Epithelial cell of prostate (primary cell): ENCODE results near the gene ZSCAN30.
"Not testable (repeated sequence)": the region's sequence is repeated elsewhere in the genome, so short reads cannot be mapped to it uniquely, and the experiment has no call there.

Experiments
- DNase-seq: peaks from one replicate; pipeline ENCODE4 v3.0.0-alpha.2; 2011; ENCODE audit warnings: low read depth, low spot score
- H3K27ac ChIP-seq: fragments of 450-650 bp; 2 replicates; pipeline ENCODE4 v1.5.1; 2017; ENCODE audit warnings: mild to moderate bottlenecking

Gene ZSCAN30

GRCh38 chr18:35241448-35241804 lies 48.6 kb downstream of the ZSCAN30 start:
- peak overlapping the region; percentile 72 for H3K27ac ChIP-seq
- DNase-seq, result no peak

DNA sequence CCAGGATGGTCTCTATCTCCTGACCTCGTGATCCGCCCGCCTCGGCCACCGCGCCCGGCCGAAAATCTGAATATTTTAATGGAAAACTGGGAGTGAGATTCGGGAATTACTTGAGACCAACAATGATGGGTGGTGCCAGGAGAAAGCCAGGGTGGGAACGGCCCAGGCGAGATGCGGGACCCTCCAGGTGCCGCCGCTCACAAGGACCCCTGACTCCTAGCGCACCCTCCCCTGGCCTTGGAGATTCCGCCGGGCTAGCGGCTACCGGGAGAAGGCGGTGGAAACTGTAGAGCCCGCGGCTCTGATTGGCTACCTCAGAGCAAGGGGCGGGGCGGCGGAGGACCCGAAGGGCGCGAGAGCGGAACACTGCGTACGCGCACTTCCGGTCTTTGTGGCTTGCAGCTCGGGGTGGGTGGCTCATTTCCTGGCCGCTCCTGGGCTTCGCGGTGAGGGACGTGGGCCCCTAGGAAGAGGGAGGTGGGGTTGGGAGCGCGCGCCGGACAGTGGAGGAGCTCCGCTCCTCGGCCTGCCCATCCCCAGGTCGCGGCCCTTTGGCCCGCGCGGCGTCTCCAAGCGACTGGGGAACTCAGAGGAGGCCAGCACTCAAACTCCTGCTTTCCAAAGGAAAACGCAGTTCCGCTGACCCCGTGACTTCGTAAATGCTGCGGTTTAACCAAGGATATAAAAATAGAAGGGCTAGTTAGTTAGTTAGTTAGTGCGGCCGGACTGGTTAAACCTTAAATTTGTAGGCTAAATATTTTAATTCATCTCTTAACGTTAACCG lies 49.2 kb downstream of the ZSCAN30 start, which contains the start of gene ZNF397:
Gene ZNF397 (plus strand): TSS at position 371 of the 784 bp plus-strand sequence. CDS start 1,437 bp downstream, outside the sequence.
- peak; percentile 59 for DNase-seq

DNA sequence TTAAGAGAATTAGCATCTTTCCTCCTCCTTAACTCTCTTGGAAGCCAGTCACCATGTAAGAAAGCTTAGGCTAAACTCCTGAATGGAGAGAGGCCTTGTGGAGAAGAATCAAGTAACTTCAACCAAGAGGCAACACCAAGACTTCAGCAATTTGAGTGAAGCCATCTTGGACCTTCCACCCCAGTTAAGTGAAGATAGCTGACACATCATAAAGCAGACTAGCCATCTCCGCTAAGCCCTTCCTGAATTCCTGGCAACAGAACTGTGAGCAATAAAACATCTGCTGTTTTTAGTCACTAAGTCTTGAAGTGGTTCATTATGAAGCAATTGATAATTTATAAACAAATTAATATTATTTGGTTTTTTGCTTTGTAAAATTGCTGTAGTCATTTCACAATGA lies 50.7 kb downstream of the ZSCAN30 start:
- H3K27ac ChIP-seq, result no peak overlapping the region
- DNase-seq, result no peak

More for the DNA sequence above, 49.2 kb downstream of the ZSCAN30 start, which contains the start of gene ZNF397:
- peak within 1 kb of the TSS; percentile 72 for H3K27ac ChIP-seq

- DNase-seq, result no peak
Measured at GRCh38 chr18:35236571-35237363, 53.3 kb downstream of the ZSCAN30 start.

GRCh38 chr18:35231052-35231451 lies 59.0 kb downstream of the ZSCAN30 start:
- DNase-seq, result no peak
- H3K27ac ChIP-seq, result no peak overlapping the region

More at GRCh38 chr18:35236571-35237363, 53.3 kb downstream of the ZSCAN30 start:
- H3K27ac ChIP-seq, result no peak overlapping the region

- no peak for DNase-seq
- H3K27ac ChIP-seq, result no peak overlapping the region
Measured at GRCh38 chr18:35227254-35227653, 62.8 kb downstream of the ZSCAN30 start.

- DNase-seq, result no peak
- no peak overlapping the region for H3K27ac ChIP-seq
Measured at GRCh38 chr18:35223797-35224196, 66.2 kb downstream of the ZSCAN30 start.

DNA sequence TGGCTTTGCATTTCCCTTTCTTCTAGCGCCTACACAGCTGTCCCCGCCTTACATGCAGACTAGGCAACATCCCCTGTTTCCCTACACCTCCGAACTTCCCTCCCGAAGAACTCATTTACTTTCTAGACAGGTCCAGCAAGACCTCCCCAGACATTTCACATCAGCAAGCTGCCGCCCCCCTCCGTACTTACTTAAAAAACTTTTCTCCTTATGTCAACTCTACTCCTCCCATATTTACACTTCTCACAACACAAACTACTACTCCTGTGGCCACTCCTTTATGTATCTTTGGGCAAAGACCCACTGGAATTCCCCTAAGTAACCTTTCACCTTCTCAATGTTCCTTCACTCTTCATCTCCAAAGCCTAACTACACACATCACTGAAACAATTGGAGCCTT lies 69.6 kb downstream of the ZSCAN30 start:
- no peak for DNase-seq
- H3K27ac ChIP-seq, result no peak overlapping the region

- H3K27ac ChIP-seq, DNase-seq: not testable (repeated sequence)
Measured at GRCh38 chr18:35219331-35219730, 70.7 kb downstream of the ZSCAN30 start.

DNA sequence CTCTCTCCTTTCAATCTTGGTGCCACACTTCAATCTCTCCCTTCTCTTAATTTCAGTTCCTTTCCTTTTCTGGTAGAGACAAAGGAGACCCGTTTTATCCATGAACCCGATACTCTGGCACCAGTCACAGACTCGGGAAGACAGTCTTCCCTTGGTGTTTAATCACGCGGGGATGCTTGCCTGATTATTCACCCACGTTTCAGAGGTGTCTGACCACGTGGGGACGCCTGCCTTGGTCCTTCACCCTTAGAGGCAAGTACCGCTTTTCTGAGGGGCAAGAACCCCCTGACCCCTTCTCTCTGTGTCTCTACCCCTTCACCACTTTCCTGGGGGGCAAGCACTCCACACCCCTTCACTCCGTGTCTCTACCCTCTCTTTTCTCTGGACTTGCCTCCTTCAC lies 73.4 kb downstream of the ZSCAN30 start:
- not testable (repeated sequence) for H3K27ac ChIP-seq, DNase-seq

GRCh38 chr18:35215026-35215425 lies 75.0 kb downstream of the ZSCAN30 start:
- no peak for DNase-seq
- no peak overlapping the region for H3K27ac ChIP-seq

GRCh38 chr18:35205746-35206458 lies 84.1 kb downstream of the ZSCAN30 start:
- not testable (repeated sequence) for DNase-seq, H3K27ac ChIP-seq

DNA sequence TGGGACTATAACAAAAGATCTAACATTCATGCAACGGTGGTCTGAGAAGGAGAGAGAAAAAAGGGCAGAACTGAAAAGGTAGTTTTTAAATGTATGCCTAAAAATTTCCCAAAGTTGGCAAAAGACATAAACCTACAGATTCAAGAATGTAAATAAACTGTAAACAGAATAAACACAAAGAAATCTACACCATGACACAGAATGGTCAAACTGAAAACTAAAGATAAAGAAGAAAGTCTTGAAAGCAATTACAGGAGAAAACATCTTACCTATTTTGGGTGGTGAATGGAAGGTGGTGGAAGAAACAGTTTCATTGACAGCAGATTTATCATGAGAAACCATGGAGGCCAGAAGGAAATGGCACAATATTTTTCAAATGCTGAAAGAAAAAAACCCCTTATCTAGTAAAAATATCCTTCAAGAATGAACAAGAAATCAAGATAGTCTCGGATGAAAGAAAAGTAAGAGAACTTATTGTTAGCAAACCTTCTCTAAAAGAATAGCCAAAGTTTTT lies 84.8 kb downstream of the ZSCAN30 start:
- DNase-seq, result no peak
- no peak overlapping the region for H3K27ac ChIP-seq

DNA sequence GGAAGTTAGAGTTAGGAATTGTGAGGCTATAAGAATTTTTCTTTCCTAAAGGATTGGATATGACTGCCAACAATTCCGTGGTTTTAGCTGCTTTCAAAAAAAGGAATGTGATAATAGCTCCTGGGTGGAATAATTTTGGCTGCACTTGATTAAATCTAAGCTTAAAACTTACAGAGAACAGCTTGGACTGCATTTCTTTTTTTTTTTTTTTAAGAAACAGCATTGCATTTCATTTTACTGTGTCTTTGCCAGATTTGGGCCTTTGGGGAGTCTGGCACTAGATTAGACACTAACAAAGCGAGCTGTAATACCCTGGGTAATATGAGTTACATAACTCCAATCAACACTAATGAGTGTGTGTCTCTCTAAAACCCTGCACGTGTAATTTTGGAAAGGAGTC lies 87.0 kb downstream of the ZSCAN30 start:
- no peak for DNase-seq
- H3K27ac ChIP-seq, result no peak overlapping the region

GRCh38 chr18:35201256-35201931 lies 88.6 kb downstream of the ZSCAN30 start:
- no peak overlapping the region for H3K27ac ChIP-seq
- DNase-seq, result no peak
